ENCODE measurements around the gene IL17B.

DNA sequence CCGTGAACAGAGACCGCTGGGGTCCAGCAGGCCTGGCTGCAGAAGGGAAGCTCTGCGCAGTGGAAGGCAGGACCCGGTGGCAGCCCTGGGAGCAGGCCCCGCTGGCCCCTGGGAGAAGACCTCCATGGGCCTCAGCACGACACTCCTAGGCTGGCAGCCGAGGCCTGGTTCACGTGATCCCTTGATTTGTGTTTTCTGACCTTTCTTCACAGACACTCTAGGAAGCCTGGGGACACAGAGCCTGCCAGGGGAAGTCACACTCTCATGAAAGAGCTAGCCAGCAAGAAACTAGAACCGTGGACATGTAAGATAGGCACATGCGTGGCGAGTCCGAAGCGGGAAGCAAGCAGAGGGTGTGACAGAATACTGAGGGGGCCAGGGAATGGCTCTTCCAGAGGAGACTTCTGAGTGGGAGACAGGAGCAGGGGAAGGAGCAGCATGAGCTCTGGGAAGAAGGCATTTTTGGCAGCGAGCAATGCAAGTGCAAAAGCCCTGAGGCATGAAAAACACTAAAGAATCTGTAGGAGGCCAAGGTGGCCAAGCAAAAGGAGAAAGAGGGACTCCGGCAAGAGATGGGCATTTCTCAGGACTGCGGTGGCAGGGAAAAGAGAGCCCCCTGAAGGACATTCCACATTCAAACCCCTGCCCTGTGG lies 26.6 kb upstream of the IL17B start:
- no peak for TF ChIP-seq JUN (IDR thresholded peaks at IDR 0.05; ENCODE audit: borderline replicate concordance, insufficient read depth, insufficient read length, low read depth)
- TF ChIP-seq, protein P1, sequence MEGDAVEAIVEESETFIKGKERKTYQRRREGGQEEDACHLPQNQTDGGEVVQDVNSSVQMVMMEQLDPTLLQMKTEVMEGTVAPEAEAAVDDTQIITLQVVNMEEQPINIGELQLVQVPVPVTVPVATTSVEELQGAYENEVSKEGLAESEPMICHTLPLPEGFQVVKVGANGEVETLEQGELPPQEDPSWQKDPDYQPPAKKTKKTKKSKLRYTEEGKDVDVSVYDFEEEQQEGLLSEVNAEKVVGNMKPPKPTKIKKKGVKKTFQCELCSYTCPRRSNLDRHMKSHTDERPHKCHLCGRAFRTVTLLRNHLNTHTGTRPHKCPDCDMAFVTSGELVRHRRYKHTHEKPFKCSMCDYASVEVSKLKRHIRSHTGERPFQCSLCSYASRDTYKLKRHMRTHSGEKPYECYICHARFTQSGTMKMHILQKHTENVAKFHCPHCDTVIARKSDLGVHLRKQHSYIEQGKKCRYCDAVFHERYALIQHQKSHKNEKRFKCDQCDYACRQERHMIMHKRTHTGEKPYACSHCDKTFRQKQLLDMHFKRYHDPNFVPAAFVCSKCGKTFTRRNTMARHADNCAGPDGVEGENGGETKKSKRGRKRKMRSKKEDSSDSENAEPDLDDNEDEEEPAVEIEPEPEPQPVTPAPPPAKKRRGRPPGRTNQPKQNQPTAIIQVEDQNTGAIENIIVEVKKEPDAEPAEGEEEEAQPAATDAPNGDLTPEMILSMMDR (IDR thresholded peaks at IDR 0.05; ENCODE audit: extremely low read depth in 1 of 2, insufficient read depth in 1 of 2, low read depth in 1 of 2, low read length in 2 of 2), result no peak
- TF ChIP-seq, protein P2, sequence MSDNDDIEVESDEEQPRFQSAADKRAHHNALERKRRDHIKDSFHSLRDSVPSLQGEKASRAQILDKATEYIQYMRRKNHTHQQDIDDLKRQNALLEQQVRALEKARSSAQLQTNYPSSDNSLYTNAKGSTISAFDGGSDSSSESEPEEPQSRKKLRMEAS (IDR thresholded peaks at IDR 0.05; ENCODE audit: insufficient read depth, insufficient read length), result no peak
- no peak for TF ChIP-seq POLR2A (IDR thresholded peaks at IDR 0.05; ENCODE audit: low read depth, low read length)
- TF ChIP-seq POLR2AphosphoS5 (IDR thresholded peaks at IDR 0.05; ENCODE audit: insufficient read depth, low read depth, low read length), result no peak
- TF ChIP-seq EZH2 (IDR thresholded peaks at IDR 0.05; ENCODE audit: borderline replicate concordance, low read depth, low read length, severe bottlenecking), result no peak
- TF ChIP-seq GATA2 (IDR thresholded peaks at IDR 0.05; ENCODE audit: insufficient read depth, insufficient read length, low read depth, low read length), result no peak
- no peak for TF ChIP-seq MYC (IDR thresholded peaks at IDR 0.05; ENCODE audit: low read depth, low read length)

All from endothelial cell of umbilical vein (primary cell).